GM23338 (cell line): ENCODE data around the gene CLHC1. TPM values are rescaled to one million over a fixed set of nuclear protein-coding genes. Genes with fewer than 3 reads are reported as not detected.

Experiments used
- ATAC-seq: fragments of 200-7000 bp; cut with Tn5 transposase; 3 replicates; pipeline ENCODE4 v1.9.1; 2020
- DNase-seq: peaks from one replicate; pipeline ENCODE4 v3.0.0-alpha.2; 2015; ENCODE audit warnings: low spot score
- H2AFZ ChIP-seq: fragments of 200-600 bp; sonication (generic); 2 replicates; pipeline ENCODE4 v1.8.0; 2016; ENCODE audit warnings: antibody characterized with exemption, mild to moderate bottlenecking, moderate library complexity
- H3F3A ChIP-seq: fragments of 200-600 bp; sonication (generic); replicated peaks from 2 replicates; pipeline ENCODE4 v1.8.0; 2017; ENCODE audit warnings: antibody characterized with exemption, mixed run types, low read depth
- H3K27ac ChIP-seq: fragments of 200-600 bp; sonication (generic); 2 replicates; pipeline ENCODE4 v1.6.1; 2016; ENCODE audit warnings: low read depth
- H3K27me3 ChIP-seq: fragments of 200-600 bp; sonication (generic); 2 replicates; pipeline ENCODE4 v1.8.0; 2016; ENCODE audit warnings: mild to moderate bottlenecking, mixed run types, moderate library complexity; ENCODE audit not compliant: insufficient read depth
- H3K36me3 ChIP-seq: fragments of 200-600 bp; sonication (generic); 2 replicates; pipeline ENCODE4 v1.8.0; 2016; ENCODE audit warnings: mild to moderate bottlenecking; ENCODE audit not compliant: insufficient read depth
- H3K4me1 ChIP-seq: fragments of 200-600 bp; sonication (generic); 2 replicates; pipeline ENCODE4 v1.8.0; 2016; ENCODE audit warnings: mild to moderate bottlenecking, moderate library complexity; ENCODE audit not compliant: insufficient read depth
- H3K4me2 ChIP-seq: fragments of 200-600 bp; sonication (generic); 2 replicates; pipeline ENCODE4 v1.7.1; 2017; ENCODE audit warnings: mixed run types
- H3K4me3 ChIP-seq: fragments of 200-600 bp; sonication (generic); 2 replicates; pipeline ENCODE4 v1.6.1; 2016; ENCODE audit warnings: mixed run types
- H3K79me2 ChIP-seq: fragments of 200-600 bp; sonication (generic); replicated peaks from 2 replicates; pipeline ENCODE4 v1.8.0; 2017; ENCODE audit warnings: mild to moderate bottlenecking; ENCODE audit not compliant: insufficient read depth
- H3K9me2 ChIP-seq: fragments of 200-600 bp; sonication (generic); 2 replicates; pipeline ENCODE4 v1.8.0; 2017; ENCODE audit not compliant: insufficient read depth
- H4K20me1 ChIP-seq: fragments of 200-600 bp; sonication (generic); replicated peaks from 2 replicates; pipeline ENCODE4 v1.8.0; 2017; ENCODE audit warnings: mild to moderate bottlenecking; ENCODE audit not compliant: insufficient read depth
- H3K27ac Mint-ChIP-seq: 2 replicates; pipeline ENCODE4 v1.8.0; 2020; ENCODE audit warnings: inconsistent platforms, mild to moderate bottlenecking, moderate library complexity, mixed read lengths
- H3K27me3 Mint-ChIP-seq: 3 replicates; pipeline ENCODE4 v1.8.0; 2022; ENCODE audit warnings: low read depth, mild to moderate bottlenecking, moderate library complexity, mixed read lengths, inconsistent platforms; ENCODE audit not compliant: insufficient read depth, poor library complexity
- H3K36me3 Mint-ChIP-seq: 3 replicates; pipeline ENCODE4 v1.8.0; 2021; ENCODE audit warnings: low read depth, mild to moderate bottlenecking, inconsistent platforms, moderate library complexity, mixed read lengths
- H3K4me1 Mint-ChIP-seq: 3 replicates; pipeline ENCODE4 v1.8.0; 2020; ENCODE audit warnings: mild to moderate bottlenecking, inconsistent platforms, mixed read lengths
- H3K4me3 Mint-ChIP-seq: 3 replicates; pipeline ENCODE4 v1.8.0; 2021; ENCODE audit warnings: moderate library complexity, mild to moderate bottlenecking, inconsistent platforms, mixed read lengths
- H3K9me3 Mint-ChIP-seq: 3 replicates; pipeline ENCODE4 v1.8.0; 2020; ENCODE audit warnings: moderate library complexity, mild to moderate bottlenecking, inconsistent platforms, mixed read lengths
- CREB1 ChIP-seq: fragments of 250-450 bp; sonication (Bioruptor Pico); IDR thresholded peaks from 2 replicates; pipeline ENCODE4 v1.5.0; 2020; ENCODE audit warnings: low read depth, mild to moderate bottlenecking, moderate library complexity
- CTCF ChIP-seq, 2 experiments: fragments of 200-600 bp in 1 of 2; sonication (generic) in 1 of 2; conservative IDR thresholded peaks; 2 replicates each; pipeline versions ENCODE4 v1.5.1 to v1.6.1; 2016 to 2017; ENCODE audit warnings: antibody characterized with exemption in 2 of 2, low read depth in 2 of 2, mild to moderate bottlenecking in 2 of 2, moderate library complexity in 1 of 2
- ETS1 ChIP-seq: IDR thresholded peaks from 2 replicates; pipeline ENCODE4 v1.6.1; 2016; ENCODE audit warnings: antibody characterized with exemption
- EZH2 ChIP-seq: fragments of 200-600 bp; sonication (generic); IDR thresholded peaks from one replicate; pipeline ENCODE4 v1.8.0; 2017; ENCODE audit warnings: antibody characterized with exemption, mild to moderate bottlenecking, low read depth; ENCODE audit not compliant: unreplicated experiment
- EZH2phosphoT487 ChIP-seq: fragments of 200-600 bp; sonication (generic); IDR thresholded peaks from one replicate; pipeline ENCODE4 v1.8.1; 2018; ENCODE audit warnings: antibody characterized with exemption; ENCODE audit not compliant: unreplicated experiment
- JUNB ChIP-seq: IDR thresholded peaks from one replicate; pipeline ENCODE4 v1.6.1; 2016; ENCODE audit warnings: antibody characterized with exemption; ENCODE audit not compliant: unreplicated experiment
- NANOG ChIP-seq: IDR thresholded peaks from 2 replicates; pipeline ENCODE4 v1.6.1; 2016; ENCODE audit warnings: antibody characterized with exemption, borderline replicate concordance
- POLR2AphosphoS5 ChIP-seq: IDR thresholded peaks from 2 replicates; pipeline ENCODE4 v1.6.1; 2016; ENCODE audit warnings: antibody characterized with exemption, low read depth
- REST ChIP-seq: IDR thresholded peaks from one replicate; pipeline ENCODE4 v1.6.1; 2018; ENCODE audit warnings: antibody characterized with exemption; ENCODE audit not compliant: unreplicated experiment
- STAT1 ChIP-seq: IDR thresholded peaks from one replicate; pipeline ENCODE4 v1.6.1; 2016; ENCODE audit warnings: antibody characterized with exemption; ENCODE audit not compliant: unreplicated experiment
- ZNF114 ChIP-seq: fragments of 250-450 bp; sonication (Bioruptor Pico); IDR thresholded peaks from 2 replicates; pipeline ENCODE4 v1.5.0; 2020; ENCODE audit warnings: mild to moderate bottlenecking, moderate library complexity
- ZNF331 ChIP-seq: fragments of 250-450 bp; sonication (Bioruptor Pico); IDR thresholded peaks from 2 replicates; pipeline ENCODE4 v1.5.0; 2020; ENCODE audit warnings: low read depth, mild to moderate bottlenecking, moderate library complexity
- ZNF462 ChIP-seq: fragments of 250-450 bp; sonication (Bioruptor Pico); IDR thresholded peaks from 2 replicates; pipeline ENCODE4 v1.5.0; 2020; ENCODE audit warnings: mild to moderate bottlenecking, moderate library complexity
- polyA plus RNA-seq: library from polyadenylated mRNA; unstranded; fragments of >200 nt; fragmentation: Nextera tagmentation; extraction: Ambion mirVana; gene quantifications from 2 replicates; pipeline ENCODE4 v1.2.1, GENCODE V29; 2016
- total RNA-seq: library from RNA; depleted of rRNA; stranded (reverse); fragments of >200 nt; shearing (Covaris generic); gene quantifications from 2 replicates; pipeline ENCODE4 v1.2.3, GENCODE V29; 2014

CLHC1 gene
- total and polyA plus RNA-seq, 2 experiments from 2014 or later = 3.1 to 5.0 TPM

- H3K4me1 Mint-ChIP-seq = peaks cover 44% of the 10 kb centered on the region
- no peak overlapping the region for H3K4me3 Mint-ChIP-seq
- H3K27ac Mint-ChIP-seq = no peak overlapping the region; the same call in 1 of the 2 replicates
- ATAC-seq (peak; percentile 49), DNase-seq (peak; percentile 59)
- H3K9me3 Mint-ChIP-seq = no peaks in the 10 kb centered on the region
- H3K27me3 ChIP-seq = no peaks in the 10 kb centered on the region
- no peak overlapping the region for H2AFZ ChIP-seq
- no peaks in the 10 kb centered on the region for H3K79me2 ChIP-seq
- no peaks in the 10 kb centered on the region for H4K20me1 ChIP-seq
- H3K4me3 ChIP-seq = no peak overlapping the region
- no peaks in the 10 kb centered on the region for H3F3A ChIP-seq
- H3K36me3 Mint-ChIP-seq = no peaks in the 10 kb centered on the region
- H3K4me2 ChIP-seq = no peak overlapping the region
- TF ChIP-seq STAT1 = no peak
- no peak for TF ChIP-seq CREB1 (CRISPR knock-in tag)
- no peak for TF ChIP-seq ETS1
- no peak for TF ChIP-seq NANOG
- no peak for TF ChIP-seq CTCF (conservative IDR thresholded peaks at IDR 0.05; ENCODE audit: low read depth in 2 of 2)
- TF ChIP-seq ZNF114 (CRISPR knock-in tag) = no peak
- TF ChIP-seq EZH2 = no peak
- no peak for TF ChIP-seq JUNB
- TF ChIP-seq EZH2phosphoT487 = no peak
- TF ChIP-seq ZNF462 (CRISPR knock-in tag) = no peak
- no peak for TF ChIP-seq POLR2AphosphoS5
- TF ChIP-seq REST = no peak
- no peak for TF ChIP-seq ZNF331
- peaks cover 28% of the 10 kb centered on the region for H3K4me1 ChIP-seq
- H3K9me2 ChIP-seq = no peaks in the 10 kb centered on the region
- H3K27me3 Mint-ChIP-seq = peaks cover 11% of the 10 kb centered on the region
- H3K27ac ChIP-seq = no peak overlapping the region
- no peaks in the 10 kb centered on the region for H3K36me3 ChIP-seq
Measured at GRCh38 chr2:55162284-55163006, 69.6 kb downstream of the CLHC1 start.
